Progenitor cell of endocrine pancreas (in vitro differentiated cells): ENCODE results near the gene TSSK2. TPM values are rescaled to one million over a fixed set of nuclear protein-coding genes. Genes with fewer than 3 reads are reported as not detected.

Experiments used
- DNase-seq: peaks from one replicate; pipeline ENCODE4 v3.0.0; 2021; ENCODE audit warnings: low spot score; ENCODE audit not compliant: unreplicated experiment
- H3K27ac Mint-ChIP-seq: 2 replicates; pipeline ENCODE4 v1.8.0; 2021; ENCODE audit warnings: mild to moderate bottlenecking, moderate library complexity, mixed read lengths
- H3K27me3 Mint-ChIP-seq: 2 replicates; pipeline ENCODE4 v1.8.0; 2021; ENCODE audit warnings: mixed read lengths
- H3K36me3 Mint-ChIP-seq: 2 replicates; pipeline ENCODE4 v1.8.0; 2022; ENCODE audit warnings: mixed read lengths; ENCODE audit not compliant: insufficient read depth
- H3K4me1 Mint-ChIP-seq: 2 replicates; pipeline ENCODE4 v1.8.0; 2021; ENCODE audit warnings: low read depth, mixed read lengths
- H3K4me3 Mint-ChIP-seq: 2 replicates; pipeline ENCODE4 v1.8.0; 2021; ENCODE audit warnings: low read depth, mild to moderate bottlenecking, moderate library complexity, mixed read lengths
- H3K9me3 Mint-ChIP-seq: 2 replicates; pipeline ENCODE4 v1.8.0; 2021; ENCODE audit warnings: low read depth, mixed read lengths
- CTCF ChIP-seq: fragments of 200-600 bp; sonication (generic); IDR thresholded peaks from one replicate; pipeline ENCODE4 v1.5.0; 2021; ENCODE audit warnings: antibody characterized with exemption, mild to moderate bottlenecking; ENCODE audit not compliant: unreplicated experiment
- total RNA-seq: library from RNA; stranded (reverse); gene quantifications from 2 replicates; pipeline ENCODE4 v1.2.1, GENCODE V29; 2021

The TSSK2 gene
- total RNA-seq, 1 donor from 2014 or later = not detected

GRCh38 chr22:19137384-19138216, 6.5 kb downstream of the TSSK2 start:
- DNase-seq = no peak
- TF ChIP-seq CTCF = no peak
- Mint-ChIP-seq H3K4me1 (no peaks in the 10 kb centered on the region), H3K27ac (no peak overlapping the region), H3K27me3 (no peaks in the 10 kb centered on the region), H3K9me3 (no peaks in the 10 kb centered on the region), H3K4me3 (no peak overlapping the region), H3K36me3 (peaks cover 6% of the 10 kb centered on the region)

- no peak overlapping the region for H3K27ac Mint-ChIP-seq
- no peak for TF ChIP-seq CTCF
- H3K4me1 Mint-ChIP-seq = peaks cover 2% of the 10 kb centered on the region
- H3K36me3 Mint-ChIP-seq = peaks cover 6% of the 10 kb centered on the region
- no peak overlapping the region for H3K4me3 Mint-ChIP-seq
- DNase-seq = no peak
- no peaks in the 10 kb centered on the region for H3K9me3 Mint-ChIP-seq
- H3K27me3 Mint-ChIP-seq = no peaks in the 10 kb centered on the region
Measured at GRCh38 chr22:19138217-19139000, 7.3 kb downstream of the TSSK2 start.

DNA sequence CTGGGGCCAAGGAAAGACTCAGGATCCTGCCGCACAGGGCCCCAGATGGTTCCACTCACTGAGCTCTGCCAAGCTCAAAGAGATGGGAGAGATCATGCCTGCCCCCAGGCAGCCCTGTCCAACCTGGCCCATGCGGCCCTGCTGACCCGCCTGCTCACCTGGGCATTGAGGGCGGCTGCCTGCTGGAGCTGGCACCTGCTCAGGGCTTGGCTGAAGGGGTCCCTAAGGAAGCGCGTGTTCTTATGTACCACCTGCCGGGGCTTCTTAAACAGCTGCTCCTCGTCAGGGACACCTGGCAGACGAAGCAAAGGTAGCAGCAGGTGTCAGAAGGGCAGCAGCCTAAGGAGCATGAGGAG, 7.9 kb downstream of the TSSK2 start:
- Mint-ChIP-seq H3K4me1 (peaks cover 5% of the 10 kb centered on the region), H3K9me3 (no peaks in the 10 kb centered on the region)
- no peak for DNase-seq

GRCh38 chr22:19139974-19140373, 8.9 kb downstream of the TSSK2 start:
- Mint-ChIP-seq H3K9me3 (no peaks in the 10 kb centered on the region), H3K27ac (no peak overlapping the region), H3K27me3 (peaks cover 3% of the 10 kb centered on the region), H3K36me3 (peaks cover 6% of the 10 kb centered on the region), H3K4me1 (peaks cover 12% of the 10 kb centered on the region), H3K4me3 (no peak overlapping the region)
- no peak for DNase-seq
- TF ChIP-seq CTCF = no peak

More for the DNA sequence above, 7.9 kb downstream of the TSSK2 start:
- TF ChIP-seq CTCF = no peak
- Mint-ChIP-seq H3K27me3 (no peaks in the 10 kb centered on the region), H3K27ac (no peak overlapping the region), H3K4me3 (no peak overlapping the region), H3K36me3 (peaks cover 6% of the 10 kb centered on the region)

- Mint-ChIP-seq H3K9me3 (no peaks in the 10 kb centered on the region), H3K4me1 (peaks cover 12% of the 10 kb centered on the region), H3K27ac (no peak overlapping the region), H3K4me3 (peak overlapping the region; percentile 56), H3K27me3 (peaks cover 19% of the 10 kb centered on the region), H3K36me3 (peaks cover 1% of the 10 kb centered on the region)
- no peak for TF ChIP-seq CTCF
- no peak for DNase-seq
Measured at GRCh38 chr22:19142394-19142793, 11.3 kb downstream of the TSSK2 start.
